Naive thymus-derived CD4-positive, alpha-beta T cell (primary cell): Measurements from ENCODE around the gene AFMID. TPM values are rescaled to one million over a fixed set of nuclear protein-coding genes. Genes with fewer than 3 reads are reported as not detected.

ENCODE experiments used
- polyA plus RNA-seq, 2 donors: library from polyadenylated mRNA; unstranded; fragments of 300-500 nt; fragmentation: Illumina TruSeq; gene quantifications; one replicate each; pipeline ENCODE4 v1.2.3, GENCODE V29; 2021
- total RNA-seq, 6 experiments: library from RNA in 5 of 6; stranded (reverse) in 5 of 6; gene quantifications; 1 replicate in 5 of 6; 2 replicates in 1 of 6; pipeline ENCODE4 v1.2.3 and lab custom pipeline; 2021 to 2026

AFMID gene
- total and polyA plus RNA-seq, 7 experiments from 2014 or later = 0.99 to 19.2 (median 1.8) TPM

Other genes starting within 250 kb of the AFMID start
- gene TNRC6C, start 228.7 kb upstream of the AFMID start, total RNA-seq = 100 to 1,000 TPM in 3 of 5 experiments, 10 to 100 TPM in 2; 28.6 to 133 (median 104) TPM
- 1 to 10 TPM; 7.4 to 8.2 TPM for gene TNRC6C, start 228.7 kb upstream of the AFMID start, polyA plus RNA-seq
- 100 to 1,000 TPM; 574 to 808 (median 773) TPM for gene TMC6, start 58.6 kb upstream of the AFMID start, total RNA-seq
- 100 to 1,000 TPM; 165 to 247 TPM for gene TMC6, start 58.6 kb upstream of the AFMID start, polyA plus RNA-seq
- gene TMC8, start 56.6 kb upstream of the AFMID start, total RNA-seq = 100 to 1,000 TPM; 423 to 593 (median 509) TPM
- gene TMC8, start 56.6 kb upstream of the AFMID start, polyA plus RNA-seq = 100 to 1,000 TPM in 1 of 2 donors, 10 to 100 TPM in 1; 94.4 to 217 TPM
- 1 to 10 TPM in 1 of 5 experiments, under 1 TPM in 1, not detected in 3; 0.10 to 1.0 TPM for gene C17orf99, start 41.0 kb upstream of the AFMID start, total RNA-seq
- not detected for gene C17orf99, start 41.0 kb upstream of the AFMID start, polyA plus RNA-seq
- gene SYNGR2, start 18.8 kb upstream of the AFMID start, total RNA-seq = 100 to 1,000 TPM in 1 of 5 experiments, 10 to 100 TPM in 4; 47.6 to 109 (median 58.6) TPM
- gene SYNGR2, start 18.8 kb upstream of the AFMID start, polyA plus RNA-seq = 100 to 1,000 TPM in 1 of 2 donors, 10 to 100 TPM in 1; 94.6 to 118 TPM
- 10 to 100 TPM in 1 of 5 experiments, 1 to 10 TPM in 1, under 1 TPM in 1, not detected in 2; 0.29 to 57.7 (median 1.0) TPM for gene TK1, start 310 bp upstream of the AFMID start, total RNA-seq
- under 1 TPM; 0.20 to 0.28 TPM for gene TK1, start 310 bp upstream of the AFMID start, polyA plus RNA-seq
- gene BIRC5, start 26.9 kb downstream of the AFMID start, total RNA-seq = 10 to 100 TPM in 1 of 5 experiments, not detected in 4; 49.0 TPM
- not detected for gene BIRC5, start 26.9 kb downstream of the AFMID start, polyA plus RNA-seq
- not detected for gene TMEM235, start 44.3 kb downstream of the AFMID start, total RNA-seq
- not detected for gene TMEM235, start 44.3 kb downstream of the AFMID start, polyA plus RNA-seq
- 100 to 1,000 TPM in 3 of 5 experiments, 1 to 10 TPM in 2; 8.1 to 281 (median 110) TPM for gene SOCS3, start 172.7 kb downstream of the AFMID start, total RNA-seq
- gene SOCS3, start 172.7 kb downstream of the AFMID start, polyA plus RNA-seq = 100 to 1,000 TPM in 1 of 2 donors, 10 to 100 TPM in 1; 58.4 to 206 TPM
- 10 to 100 TPM; 66.6 to 84.3 (median 82.0) TPM for gene PGS1, start 191.3 kb downstream of the AFMID start, total RNA-seq
- 10 to 100 TPM; 36.1 to 52.3 TPM for gene PGS1, start 191.3 kb downstream of the AFMID start, polyA plus RNA-seq